DOHH2 (cell line): ENCODE measurements around the gene RGS9BP.

Experiments
- H3F3A ChIP-seq: fragments of 200-600 bp; sonication (generic), shearing (Covaris generic); 2 replicates; pipeline ENCODE4 v1.6.0; 2016; ENCODE audit warnings: antibody characterized with exemption, mild to moderate bottlenecking; ENCODE audit not compliant: control insufficient read depth, insufficient read depth
- H3K27ac ChIP-seq: fragments of 200-600 bp; sonication (generic); 2 replicates; pipeline ENCODE4 v1.5.1; 2014; ENCODE audit warnings: low read depth, mild to moderate bottlenecking, low read length, moderate library complexity
- H3K27me3 ChIP-seq: fragments of 200-600 bp; sonication (generic); 2 replicates; pipeline ENCODE4 v1.6.1; 2014; ENCODE audit warnings: mild to moderate bottlenecking, low read length, mixed read lengths; ENCODE audit not compliant: control insufficient read depth
- H3K36me3 ChIP-seq: fragments of 200-600 bp; sonication (generic); 2 replicates; pipeline ENCODE4 v1.6.1; 2014; ENCODE audit warnings: mild to moderate bottlenecking, low read length, moderate library complexity, mixed read lengths; ENCODE audit not compliant: control insufficient read depth
- H3K4me1 ChIP-seq: fragments of 200-600 bp; sonication (generic); 2 replicates; pipeline ENCODE4 v1.6.1; 2014; ENCODE audit warnings: mild to moderate bottlenecking, low read length, mixed read lengths; ENCODE audit not compliant: control insufficient read depth
- H3K4me2 ChIP-seq: fragments of 200-600 bp; sonication (generic); 2 replicates; pipeline ENCODE4 v1.6.0; 2014; ENCODE audit warnings: mild to moderate bottlenecking, low read length, moderate library complexity
- H3K4me3 ChIP-seq: fragments of 200-600 bp; sonication (generic); 2 replicates; pipeline ENCODE4 v1.5.1; 2014; ENCODE audit warnings: mild to moderate bottlenecking, low read length, mixed read lengths
- H3K79me2 ChIP-seq: fragments of 200-600 bp; sonication (generic); 2 replicates; pipeline ENCODE4 v1.6.1; 2014; ENCODE audit warnings: mild to moderate bottlenecking, low read length, mixed read lengths; ENCODE audit not compliant: control insufficient read depth
- H3K9me2 ChIP-seq: fragments of 200-600 bp; sonication (generic); replicated peaks from 2 replicates; pipeline ENCODE4 v1.6.1; 2014; ENCODE audit warnings: mild to moderate bottlenecking, low read length, mixed read lengths; ENCODE audit not compliant: control insufficient read depth
- H3K9me3 ChIP-seq: fragments of 200-600 bp; sonication (generic); 2 replicates; pipeline ENCODE4 v1.6.1; 2014; ENCODE audit warnings: antibody characterized with exemption, low read length, mixed read lengths; ENCODE audit not compliant: control insufficient read depth, insufficient read depth
- H4K20me1 ChIP-seq: fragments of 200-600 bp; sonication (generic); 2 replicates; pipeline ENCODE4 v1.6.0; 2014; ENCODE audit warnings: low read depth, mild to moderate bottlenecking, antibody characterized with exemption, low read length, moderate library complexity; ENCODE audit not compliant: control insufficient read depth, insufficient read depth
- CTCF ChIP-seq: fragments of 200-600 bp; sonication (generic); IDR thresholded peaks from one replicate; pipeline ENCODE4 v1.5.1; 2014; ENCODE audit warnings: antibody characterized with exemption, mild to moderate bottlenecking, low read depth, low read length; ENCODE audit not compliant: poor library complexity, severe bottlenecking
- EZH2phosphoT487 ChIP-seq: fragments of 200-600 bp; sonication (generic); IDR thresholded peaks from 2 replicates; pipeline ENCODE4 v1.6.1; 2017; ENCODE audit warnings: borderline replicate concordance, mild to moderate bottlenecking, antibody characterized with exemption, low read length, moderate library complexity, mixed read lengths

RGS9BP gene

GRCh38 chr19:32675720-32676185 is at the start of gene RGS9BP:
Gene RGS9BP, plus strand, starts transcription at chr19:32675848. Its CDS starts 416 bp downstream, at chr19:32676264.
- peak within 1 kb of the TSS; percentile 91 for H3K4me3 ChIP-seq
- H3K36me3 ChIP-seq = peaks cover 13% of the 10 kb centered on the region; the same call in 1 of the 2 replicates
- TF ChIP-seq CTCF (no peak), EZH2phosphoT487 (no peak)
- H3K4me2 ChIP-seq = peak within 1 kb of the TSS; percentile 97
- H3K27me3 ChIP-seq = no peaks in the 10 kb centered on the region
- peaks cover 42% of the 10 kb centered on the region for H3K79me2 ChIP-seq
- H3K9me2 ChIP-seq = no peaks in the 10 kb centered on the region
- no peaks in the 10 kb centered on the region for H3K9me3 ChIP-seq
- no peaks in the 10 kb centered on the region for H3F3A ChIP-seq
- no peak within 1 kb of the TSS; the same call in 1 of the 2 replicates for H3K27ac ChIP-seq
- H3K4me1 ChIP-seq = peaks cover 23% of the 10 kb centered on the region
- peaks cover 16% of the 10 kb centered on the region for H4K20me1 ChIP-seq

GRCh38 chr19:32626969-32627368 is 48.7 kb upstream of the RGS9BP start:
- Histone ChIP-seq H3K9me3 (no peaks in the 10 kb centered on the region), H3K4me3 (no peak overlapping the region), H3K79me2 (no peaks in the 10 kb centered on the region), H3K9me2 (no peaks in the 10 kb centered on the region), H3F3A (no peaks in the 10 kb centered on the region), H3K4me2 (no peak overlapping the region), H3K27ac (no peak overlapping the region), H3K36me3 (peaks cover 28% of the 10 kb centered on the region), H3K4me1 (no peaks in the 10 kb centered on the region), H4K20me1 (no peaks in the 10 kb centered on the region), H3K27me3 (no peaks in the 10 kb centered on the region)
- TF ChIP-seq CTCF (no peak), EZH2phosphoT487 (no peak)

- H3K27me3 ChIP-seq = no peaks in the 10 kb centered on the region
- no peaks in the 10 kb centered on the region for H3K79me2 ChIP-seq
- H3K9me3 ChIP-seq = no peaks in the 10 kb centered on the region
- H3K4me2 ChIP-seq = no peak overlapping the region
- no peaks in the 10 kb centered on the region for H3K4me1 ChIP-seq
- H3K4me3 ChIP-seq = no peak overlapping the region
- TF ChIP-seq CTCF (no peak), EZH2phosphoT487 (no peak)
- no peaks in the 10 kb centered on the region for H3K9me2 ChIP-seq
- no peak overlapping the region for H3K27ac ChIP-seq
- H4K20me1 ChIP-seq = no peaks in the 10 kb centered on the region
- H3F3A ChIP-seq = no peaks in the 10 kb centered on the region
- peaks cover 23% of the 10 kb centered on the region for H3K36me3 ChIP-seq
These were observed 47.9 kb upstream of the RGS9BP start for GRCh38 chr19:32627714-32628270.
